ENCODE measurements around the gene PRKCH. TPM values are rescaled to one million over a fixed set of nuclear protein-coding genes. Genes with fewer than 3 reads are reported as not detected.

The PRKCH gene
- polyA plus RNA-seq, 2 of the 4 experiments (the other 2 are of a cell fraction) = 10.0 to 10.2 TPM

DNA sequence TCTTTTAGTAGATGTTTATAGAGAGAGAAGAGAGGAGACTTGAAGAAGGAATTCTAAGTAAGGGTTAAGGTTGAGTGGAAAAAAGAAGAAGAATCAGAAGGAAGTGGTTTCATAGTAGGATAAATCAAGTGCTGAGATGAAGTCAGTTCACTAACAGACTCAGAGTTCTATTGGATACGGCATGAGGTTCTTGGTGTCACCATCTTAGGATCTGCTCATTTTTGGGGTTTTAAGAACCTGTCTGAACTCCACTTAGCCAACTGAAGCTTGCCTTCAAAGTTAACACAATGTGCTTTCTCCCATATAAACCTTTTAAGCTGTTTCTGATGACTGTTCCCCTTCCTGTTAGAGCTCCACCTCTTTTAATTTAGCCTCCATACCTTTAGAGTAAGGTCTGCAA, 152.6 kb downstream of the PRKCH start:
- 30% methylated on average over 1 of the region's 1 CpG for WGBS (ENCODE audit: missing lambda C conversion rate)
- TF ChIP-seq, protein P1, sequence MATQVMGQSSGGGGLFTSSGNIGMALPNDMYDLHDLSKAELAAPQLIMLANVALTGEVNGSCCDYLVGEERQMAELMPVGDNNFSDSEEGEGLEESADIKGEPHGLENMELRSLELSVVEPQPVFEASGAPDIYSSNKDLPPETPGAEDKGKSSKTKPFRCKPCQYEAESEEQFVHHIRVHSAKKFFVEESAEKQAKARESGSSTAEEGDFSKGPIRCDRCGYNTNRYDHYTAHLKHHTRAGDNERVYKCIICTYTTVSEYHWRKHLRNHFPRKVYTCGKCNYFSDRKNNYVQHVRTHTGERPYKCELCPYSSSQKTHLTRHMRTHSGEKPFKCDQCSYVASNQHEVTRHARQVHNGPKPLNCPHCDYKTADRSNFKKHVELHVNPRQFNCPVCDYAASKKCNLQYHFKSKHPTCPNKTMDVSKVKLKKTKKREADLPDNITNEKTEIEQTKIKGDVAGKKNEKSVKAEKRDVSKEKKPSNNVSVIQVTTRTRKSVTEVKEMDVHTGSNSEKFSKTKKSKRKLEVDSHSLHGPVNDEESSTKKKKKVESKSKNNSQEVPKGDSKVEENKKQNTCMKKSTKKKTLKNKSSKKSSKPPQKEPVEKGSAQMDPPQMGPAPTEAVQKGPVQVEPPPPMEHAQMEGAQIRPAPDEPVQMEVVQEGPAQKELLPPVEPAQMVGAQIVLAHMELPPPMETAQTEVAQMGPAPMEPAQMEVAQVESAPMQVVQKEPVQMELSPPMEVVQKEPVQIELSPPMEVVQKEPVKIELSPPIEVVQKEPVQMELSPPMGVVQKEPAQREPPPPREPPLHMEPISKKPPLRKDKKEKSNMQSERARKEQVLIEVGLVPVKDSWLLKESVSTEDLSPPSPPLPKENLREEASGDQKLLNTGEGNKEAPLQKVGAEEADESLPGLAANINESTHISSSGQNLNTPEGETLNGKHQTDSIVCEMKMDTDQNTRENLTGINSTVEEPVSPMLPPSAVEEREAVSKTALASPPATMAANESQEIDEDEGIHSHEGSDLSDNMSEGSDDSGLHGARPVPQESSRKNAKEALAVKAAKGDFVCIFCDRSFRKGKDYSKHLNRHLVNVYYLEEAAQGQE (IDR thresholded peaks at IDR 0.05) = no peak
- no peak for TF ChIP-seq ZSCAN20 (CRISPR knock-in tag; IDR thresholded peaks at IDR 0.05)
- TF ChIP-seq, protein P2, sequence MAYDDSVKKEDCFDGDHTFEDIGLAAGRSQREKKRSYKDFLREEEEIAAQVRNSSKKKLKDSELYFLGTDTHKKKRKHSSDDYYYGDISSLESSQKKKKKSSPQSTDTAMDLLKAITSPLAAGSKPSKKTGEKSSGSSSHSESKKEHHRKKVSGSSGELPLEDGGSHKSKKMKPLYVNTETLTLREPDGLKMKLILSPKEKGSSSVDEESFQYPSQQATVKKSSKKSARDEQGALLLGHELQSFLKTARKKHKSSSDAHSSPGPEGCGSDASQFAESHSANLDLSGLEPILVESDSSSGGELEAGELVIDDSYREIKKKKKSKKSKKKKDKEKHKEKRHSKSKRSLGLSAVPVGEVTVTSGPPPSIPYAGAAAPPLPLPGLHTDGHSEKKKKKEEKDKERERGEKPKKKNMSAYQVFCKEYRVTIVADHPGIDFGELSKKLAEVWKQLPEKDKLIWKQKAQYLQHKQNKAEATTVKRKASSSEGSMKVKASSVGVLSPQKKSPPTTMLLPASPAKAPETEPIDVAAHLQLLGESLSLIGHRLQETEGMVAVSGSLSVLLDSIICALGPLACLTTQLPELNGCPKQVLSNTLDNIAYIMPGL (CRISPR knock-in tag; IDR thresholded peaks at IDR 0.05; ENCODE audit: borderline replicate concordance) = no peak
- no peak for TF ChIP-seq JUNB (IDR thresholded peaks at IDR 0.05)
- TF ChIP-seq, protein P3, sequence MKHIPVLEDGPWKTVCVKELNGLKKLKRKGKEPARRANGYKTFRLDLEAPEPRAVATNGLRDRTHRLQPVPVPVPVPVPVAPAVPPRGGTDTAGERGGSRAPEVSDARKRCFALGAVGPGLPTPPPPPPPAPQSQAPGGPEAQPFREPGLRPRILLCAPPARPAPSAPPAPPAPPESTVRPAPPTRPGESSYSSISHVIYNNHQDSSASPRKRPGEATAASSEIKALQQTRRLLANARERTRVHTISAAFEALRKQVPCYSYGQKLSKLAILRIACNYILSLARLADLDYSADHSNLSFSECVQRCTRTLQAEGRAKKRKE (CRISPR knock-in tag; IDR thresholded peaks at IDR 0.05; ENCODE audit: low read depth) = no peak
- no peak for TF ChIP-seq FOXS1 (CRISPR knock-in tag; IDR thresholded peaks at IDR 0.05)
- POLR2A ChIA-PET = no interaction called here
- ATAC-seq = no peak
- Histone ChIP-seq H3K9me3 (no peaks in the 10 kb centered on the region), H3K27ac (peak overlapping the region; percentile 95 to 96), H3K4me3 (no peak overlapping the region), H3K4me1 (peaks cover 88% of the 10 kb centered on the region), H3K4me2 (no peak overlapping the region)
- CTCF ChIA-PET = interaction anchor here (0.6 to 3.4 kb wide), 9 partner anchors 21 to 364 kb away, joined by 3 to 27 read pairs (median 9); no protein-coding TSS in a partner anchor
- no peak for FAIRE-seq
- no peak for DNase-seq (ENCODE audit: low read depth in 1 of 2, low spot score in 1 of 2)

DNA sequence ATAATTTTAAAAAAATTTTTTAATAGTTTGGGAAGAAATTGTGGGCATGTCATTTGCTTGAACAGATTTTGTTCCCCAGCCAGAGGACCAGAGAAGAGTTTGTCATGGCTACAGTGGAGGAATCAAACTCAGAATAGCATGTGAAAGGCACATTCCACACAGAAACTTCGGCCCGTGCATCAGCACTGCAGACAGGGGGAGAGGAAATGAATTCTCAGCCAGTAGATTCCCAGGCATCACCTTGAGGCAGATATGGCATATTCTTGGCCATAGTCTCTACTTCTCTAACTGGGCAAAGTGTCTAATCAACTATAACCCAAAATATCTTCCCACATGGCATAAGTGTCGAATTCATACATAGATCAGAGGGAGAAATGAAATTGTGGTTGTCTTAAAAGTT, 153.3 kb downstream of the PRKCH start:
- Histone ChIP-seq H3K9me3 (no peaks in the 10 kb centered on the region), H3K4me1 (peaks cover 88% of the 10 kb centered on the region), H3K4me2 (no peak overlapping the region), H3K27ac (peak overlapping the region; percentile 95 to 96), H3K4me3 (no peak overlapping the region)
- ChIA-PET POLR2A (interaction anchor here (3.5 kb wide), 1 partner anchor 85 kb away, joined by 19 read pairs; no protein-coding TSS in a partner anchor), CTCF (interaction anchor here (0.7 to 3.4 kb wide), 23 partner anchors 8 to 363 kb away, joined by 3 to 28 read pairs (median 7); no protein-coding TSS in a partner anchor)
- FAIRE-seq (no peak), ATAC-seq (no peak), DNase-seq (ENCODE audit: low read depth in 1 of 2, low spot score in 1 of 2) (no peak)
- 89% methylated on average over 3 of the region's 3 CpGs for WGBS (ENCODE audit: missing lambda C conversion rate)
- TF ChIP-seq ZFP36 (IDR thresholded peaks at IDR 0.05; ENCODE audit: borderline replicate concordance, partially characterized antibody) (no peak), EHMT2 (IDR thresholded peaks at IDR 0.05; ENCODE audit: low read depth) (no peak), PHF8 (IDR thresholded peaks at IDR 0.05; ENCODE audit: borderline replicate concordance, low read depth) (no peak), NFE2L2 (conservative IDR thresholded peaks at IDR 0.05; ENCODE audit: low read length) (no peak), MAFK (IDR thresholded peaks at IDR 0.05; ENCODE audit: partially characterized antibody) (no peak), TP53 (CRISPR knock-in tag; IDR thresholded peaks at IDR 0.05) (no peak)
- TF ChIP-seq, protein P1 (IDR thresholded peaks at IDR 0.05) = no peak
- TF ChIP-seq, protein P4, sequence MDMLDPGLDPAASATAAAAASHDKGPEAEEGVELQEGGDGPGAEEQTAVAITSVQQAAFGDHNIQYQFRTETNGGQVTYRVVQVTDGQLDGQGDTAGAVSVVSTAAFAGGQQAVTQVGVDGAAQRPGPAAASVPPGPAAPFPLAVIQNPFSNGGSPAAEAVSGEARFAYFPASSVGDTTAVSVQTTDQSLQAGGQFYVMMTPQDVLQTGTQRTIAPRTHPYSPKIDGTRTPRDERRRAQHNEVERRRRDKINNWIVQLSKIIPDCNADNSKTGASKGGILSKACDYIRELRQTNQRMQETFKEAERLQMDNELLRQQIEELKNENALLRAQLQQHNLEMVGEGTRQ (IDR thresholded peaks at IDR 0.05) = no peak

All from A549 (cell line).